Peyer's patch (tissue), 4 donors: ENCODE results near the gene ROBO1.

Source experiments
- CTCF ChIP-seq, 6 experiments: fragments of 450-650 bp in 4 of 6; fragments of 200-600 bp in 2 of 6; sonication (generic) in 1 of 6; IDR thresholded peaks; one replicate each; pipeline ENCODE4 v1.5.1; 2017 to 2019; ENCODE audit warnings: antibody characterized with exemption in 6 of 6, mild to moderate bottlenecking in 3 of 6, moderate library complexity in 1 of 6
- POLR2A ChIP-seq, 2 donors: fragments of 450-650 bp; IDR thresholded peaks; one replicate each; pipeline ENCODE4 v1.5.1; 2017; ENCODE audit warnings: antibody characterized with exemption in 2 of 2, mild to moderate bottlenecking in 2 of 2, moderate library complexity in 2 of 2

GRCh38 chr3:79115458-79115857 lies 652.3 kb downstream of the ROBO1 start:
- TF ChIP-seq CTCF (IDR thresholded peaks at IDR 0.05): no peak
- TF ChIP-seq POLR2A (IDR thresholded peaks at IDR 0.05): no peak
